CD4-positive, alpha-beta T cell treated with Interleukin-21 for 1 hour (primary cell): Measurements from ENCODE around the gene ANKRD13B.
"Not testable (repeated sequence)": the region's sequence is repeated elsewhere in the genome, so short reads cannot be mapped to it uniquely, and the experiment has no call there.

Experiments used
- DNase-seq: peaks from one replicate; pipeline ENCODE4 v3.0.0-alpha.2; 2020

Gene ANKRD13B

GRCh38 chr17:29620271-29620670, 27.3 kb downstream of the ANKRD13B start:
- no peak for DNase-seq

- no peak for DNase-seq
Measured at GRCh38 chr17:29620779-29621500, 28.0 kb downstream of the ANKRD13B start.

- DNase-seq = no peak
Measured at GRCh38 chr17:29621751-29622194, 28.8 kb downstream of the ANKRD13B start.

- DNase-seq = peak; percentile 75
Measured at GRCh38 chr17:29622337-29623282, 29.7 kb downstream of the ANKRD13B start, which contains the start of gene CORO6. TSS of gene CORO6 (minus strand) at chr17:29622912. CDS start at chr17:29621421, 1,491 bp downstream.

GRCh38 chr17:29623283-29623647, 30.3 kb downstream of the ANKRD13B start:
- DNase-seq = no peak

GRCh38 chr17:29624586-29624985, 31.7 kb downstream of the ANKRD13B start:
- DNase-seq = no peak

- DNase-seq = no peak
Measured at GRCh38 chr17:29625037-29625750, 32.3 kb downstream of the ANKRD13B start.

- DNase-seq = no peak
Measured at GRCh38 chr17:29627951-29628350, 35.0 kb downstream of the ANKRD13B start.

GRCh38 chr17:29628644-29629043, 35.7 kb downstream of the ANKRD13B start:
- no peak for DNase-seq

GRCh38 chr17:29629839-29630238, 36.9 kb downstream of the ANKRD13B start:
- DNase-seq = no peak

GRCh38 chr17:29630630-29631193, 37.8 kb downstream of the ANKRD13B start:
- no peak for DNase-seq

GRCh38 chr17:29633886-29634285, 41.0 kb downstream of the ANKRD13B start:
- no peak for DNase-seq

- no peak for DNase-seq
Measured at GRCh38 chr17:29640413-29640812, 47.5 kb downstream of the ANKRD13B start.

GRCh38 chr17:29640981-29641642, 48.2 kb downstream of the ANKRD13B start:
- DNase-seq = no peak

- no peak for DNase-seq
Measured at GRCh38 chr17:29642171-29642611, 49.3 kb downstream of the ANKRD13B start.

- DNase-seq = no peak
Measured at GRCh38 chr17:29643817-29644160, 50.9 kb downstream of the ANKRD13B start.

- DNase-seq = no peak
Measured at GRCh38 chr17:29645515-29646051, 52.7 kb downstream of the ANKRD13B start.

- DNase-seq = no peak
Measured at GRCh38 chr17:29648005-29648404, 55.1 kb downstream of the ANKRD13B start.

- no peak for DNase-seq
Measured at GRCh38 chr17:29649359-29649758, 56.4 kb downstream of the ANKRD13B start.

- no peak for DNase-seq
Measured at GRCh38 chr17:29650396-29650795, 57.5 kb downstream of the ANKRD13B start.

GRCh38 chr17:29651913-29652312, 59.0 kb downstream of the ANKRD13B start:
- not testable (repeated sequence) for DNase-seq

- no peak for DNase-seq
Measured at GRCh38 chr17:29652976-29653375, 60.0 kb downstream of the ANKRD13B start.
